ENCODE results near the gene BAIAP2L2.
A peak's percentile ranks its signal among the peaks of the same experiment; 100 is the strongest.

BAIAP2L2 gene

DNA sequence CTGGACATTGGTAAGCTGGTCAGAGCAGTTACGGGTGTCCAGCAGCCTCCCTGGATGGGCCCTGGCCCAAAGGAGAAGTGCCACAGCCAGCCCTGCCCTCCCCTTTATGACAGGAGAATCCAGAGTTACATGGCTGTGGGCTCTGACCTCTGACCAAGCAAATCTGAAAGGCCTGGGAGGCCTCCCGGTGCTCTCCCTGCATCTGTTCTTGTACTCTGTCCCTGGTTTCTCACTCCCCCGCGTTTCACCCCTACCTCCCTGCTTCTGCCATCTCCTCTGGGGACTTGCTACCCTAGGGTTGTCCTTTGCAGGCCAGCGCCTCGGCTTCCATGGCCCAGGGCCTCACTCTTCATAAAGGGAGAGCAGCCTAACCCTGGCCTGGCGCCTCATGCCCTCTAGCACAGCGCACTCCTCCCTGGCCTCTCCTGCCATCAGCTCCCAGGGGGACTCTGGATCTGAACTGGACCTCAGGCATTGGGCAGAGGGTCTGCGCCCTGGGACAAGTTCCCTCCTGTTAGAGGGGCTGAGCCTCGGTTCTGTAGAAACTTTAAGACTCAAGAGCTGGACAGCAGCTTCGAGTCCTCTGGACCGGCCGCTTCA lies 42.6 kb downstream of the BAIAP2L2 start:
- DNase-seq (ENCODE audit: low spot score), result no peak

DNA sequence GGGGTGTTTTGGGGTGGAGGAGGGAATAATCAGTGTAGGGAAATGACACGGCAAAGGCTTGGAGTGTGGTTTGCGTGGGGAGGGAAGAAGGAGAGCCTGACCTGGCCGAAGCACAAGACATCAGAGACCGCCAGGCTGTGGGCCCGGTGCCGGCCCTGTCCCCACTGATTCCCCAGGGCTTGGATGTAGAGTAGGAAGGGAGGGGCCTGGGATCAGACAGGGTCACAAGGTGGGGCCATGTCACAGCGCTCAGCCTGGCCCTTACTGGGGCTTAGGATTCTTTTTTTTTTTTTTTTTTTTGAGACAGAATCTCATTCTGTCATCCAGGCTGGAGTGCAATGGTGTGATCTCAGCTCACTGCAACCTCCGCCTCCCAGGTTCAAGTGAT lies 43.5 kb downstream of the BAIAP2L2 start:
- no peak for DNase-seq (ENCODE audit: low spot score)

DNA sequence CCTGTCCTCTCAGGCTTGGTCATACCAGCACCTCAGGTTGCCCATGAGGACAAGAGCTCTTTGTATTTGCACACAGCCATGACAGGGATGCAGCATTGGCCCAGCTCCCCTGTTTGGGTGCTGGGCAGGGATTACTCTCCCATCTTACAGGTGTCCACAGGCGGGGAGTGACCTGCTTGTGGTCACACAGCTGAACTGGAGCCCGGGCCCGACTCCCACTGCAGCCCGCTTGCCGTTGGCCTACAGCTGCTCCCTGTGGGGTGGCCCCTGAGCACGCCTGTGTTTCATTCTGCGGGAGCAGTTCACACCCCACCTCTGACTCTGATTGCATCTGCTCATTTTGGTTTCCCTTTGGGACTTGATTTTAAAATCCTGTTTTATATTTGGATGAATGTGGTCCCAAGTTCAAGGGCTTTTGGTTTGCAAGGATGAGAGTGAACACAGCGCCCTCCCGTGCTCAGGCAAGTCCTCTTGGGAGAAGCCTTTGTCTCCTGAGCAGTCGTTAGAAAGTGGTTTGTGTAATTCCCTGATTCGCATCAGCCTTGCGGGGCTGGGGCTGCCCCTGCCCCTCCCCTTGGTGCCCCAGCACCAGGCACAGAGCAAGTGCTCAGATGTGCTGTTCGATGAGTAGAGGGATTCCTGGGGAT lies 44.0 kb downstream of the BAIAP2L2 start:
- no peak for DNase-seq (ENCODE audit: low spot score)

DNA sequence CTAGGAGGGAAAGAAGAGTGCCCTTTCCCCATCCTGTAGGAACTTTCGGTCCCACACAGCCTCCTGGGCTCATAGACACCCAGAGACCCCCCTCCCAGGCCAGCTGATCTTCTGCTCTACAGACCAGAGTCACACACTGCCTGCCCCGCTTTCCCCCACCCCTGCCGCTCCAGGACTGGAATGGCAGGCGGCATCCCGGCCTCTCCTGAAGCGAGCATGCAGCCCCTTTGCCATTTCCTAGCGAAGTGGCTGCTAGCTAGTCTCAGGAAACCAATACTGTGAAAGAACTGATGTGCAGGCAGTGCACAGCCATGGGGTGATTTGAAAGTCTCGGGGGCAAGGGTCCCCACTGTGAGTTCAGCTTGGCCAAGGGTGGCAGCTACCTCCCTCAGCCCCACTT lies 44.9 kb downstream of the BAIAP2L2 start:
- DNase-seq (ENCODE audit: low spot score), result no peak

DNA sequence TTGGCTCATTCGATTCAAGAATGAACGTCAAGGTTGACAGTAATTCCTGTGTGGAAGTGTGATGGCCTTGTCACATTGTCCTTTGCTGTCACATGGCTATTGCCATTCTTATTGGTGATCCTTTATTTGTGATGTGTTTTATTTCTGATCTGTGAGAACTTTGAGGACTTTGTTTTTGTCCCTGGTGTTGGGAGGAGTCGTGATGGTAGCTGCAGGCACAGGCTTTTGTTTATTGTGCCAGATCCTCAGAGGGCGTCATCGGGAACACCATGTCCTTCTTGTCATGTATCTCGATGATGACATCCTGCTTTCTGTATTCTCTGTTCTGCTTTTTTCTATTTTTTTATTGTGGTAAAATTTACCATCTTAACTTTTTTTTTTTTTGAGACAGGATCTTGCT lies 47.7 kb downstream of the BAIAP2L2 start:
- DNase-seq (ENCODE audit: low spot score), result no peak

DNA sequence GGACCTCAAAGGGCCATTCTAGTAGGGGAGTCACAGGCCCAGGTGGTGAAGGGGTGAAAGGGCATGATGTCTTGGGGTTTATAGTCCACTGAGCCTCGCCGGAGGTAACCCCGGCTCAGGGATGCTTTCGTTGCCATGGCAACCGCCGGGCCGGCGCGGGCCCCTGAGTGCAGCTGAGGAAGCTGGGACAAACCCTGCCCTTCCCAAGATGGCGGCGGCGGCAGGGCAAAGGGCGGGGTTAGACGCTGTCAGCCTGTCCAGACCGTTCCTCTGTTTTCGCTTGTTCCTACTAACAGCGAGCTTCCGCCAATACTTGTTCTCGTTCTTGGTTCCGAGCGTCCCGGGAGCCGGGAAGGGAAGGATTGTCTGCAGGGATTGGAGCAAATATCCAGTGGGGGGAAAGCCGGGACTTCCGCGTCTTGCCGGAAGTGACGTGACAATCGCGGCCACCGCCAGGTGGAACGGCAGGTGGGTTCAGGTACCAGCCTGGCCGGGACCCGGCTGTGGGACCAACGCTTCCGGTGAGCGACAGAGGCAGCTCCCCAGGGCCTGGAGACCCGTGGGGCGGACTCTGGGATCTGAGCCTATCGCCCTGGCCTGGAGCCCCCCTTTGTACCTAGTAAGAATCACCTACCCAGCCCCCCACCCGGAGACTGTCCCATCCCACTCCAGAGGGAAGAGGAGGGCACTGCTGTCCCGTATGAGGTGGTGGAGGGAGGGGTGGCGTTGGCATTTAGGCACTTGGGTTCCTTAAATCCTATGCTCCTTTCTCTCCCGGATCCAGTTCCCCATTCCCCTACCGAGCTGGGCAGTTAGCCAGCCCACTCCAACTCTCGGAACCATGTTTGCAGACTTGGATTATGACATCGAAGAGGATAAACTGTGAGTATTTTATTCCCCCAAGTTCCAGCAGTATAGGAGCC lies 53.3 kb downstream of the BAIAP2L2 start, which contains the start of gene PICK1:
TSS of gene PICK1 (plus strand) at position 436 of the 923 bp plus-strand sequence. CDS start at position 842, 406 bp downstream.
- peak; percentile 95 for DNase-seq (ENCODE audit: low spot score)

DNA sequence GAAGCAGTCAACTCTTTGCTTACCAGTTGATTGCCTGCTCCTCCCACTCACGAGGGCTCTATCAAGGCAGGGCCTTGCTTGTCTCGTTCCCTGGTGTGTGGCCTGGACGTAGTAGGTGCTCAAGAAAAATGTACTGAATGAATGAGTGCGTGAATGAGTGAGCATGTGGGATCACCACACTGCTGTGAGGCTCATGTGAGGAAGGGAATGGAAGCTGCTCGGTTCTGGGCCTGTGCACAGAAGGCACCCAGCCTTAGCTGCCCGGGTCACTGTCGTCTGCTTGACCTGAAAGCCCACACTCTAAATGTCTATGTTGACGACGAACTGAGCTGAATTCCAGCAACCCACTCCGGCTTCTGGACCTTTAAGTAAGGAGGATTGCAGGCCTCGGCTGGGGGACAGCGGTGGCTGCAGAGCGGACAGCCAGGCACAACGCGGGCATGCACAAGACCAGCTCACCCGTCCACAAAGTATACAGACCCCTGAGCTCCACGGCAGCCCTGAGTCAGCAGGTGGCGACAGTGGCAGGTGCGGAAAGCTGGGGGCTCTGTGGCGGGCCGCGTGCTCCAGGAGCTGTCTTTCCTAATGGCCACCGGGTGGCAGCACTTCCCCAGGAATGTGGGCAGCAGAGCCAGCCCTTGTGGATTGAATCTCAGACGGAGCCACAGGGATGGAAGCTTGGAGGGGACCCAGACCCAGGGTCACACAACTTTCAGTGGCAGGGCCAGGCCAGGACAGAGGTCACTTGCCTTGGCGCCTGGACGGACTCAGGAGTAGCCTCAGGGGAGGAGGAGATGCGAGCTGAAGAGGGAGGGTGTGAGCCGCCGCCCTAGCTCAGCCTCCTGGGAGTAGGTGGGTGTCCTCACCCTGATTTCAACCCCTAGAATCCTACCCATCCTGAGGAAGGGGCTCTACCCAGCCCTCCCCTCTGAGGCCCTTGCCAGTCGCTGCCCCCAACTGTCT lies 58.3 kb downstream of the BAIAP2L2 start:
- DNase-seq (ENCODE audit: low spot score), result peak; percentile 86

DNA sequence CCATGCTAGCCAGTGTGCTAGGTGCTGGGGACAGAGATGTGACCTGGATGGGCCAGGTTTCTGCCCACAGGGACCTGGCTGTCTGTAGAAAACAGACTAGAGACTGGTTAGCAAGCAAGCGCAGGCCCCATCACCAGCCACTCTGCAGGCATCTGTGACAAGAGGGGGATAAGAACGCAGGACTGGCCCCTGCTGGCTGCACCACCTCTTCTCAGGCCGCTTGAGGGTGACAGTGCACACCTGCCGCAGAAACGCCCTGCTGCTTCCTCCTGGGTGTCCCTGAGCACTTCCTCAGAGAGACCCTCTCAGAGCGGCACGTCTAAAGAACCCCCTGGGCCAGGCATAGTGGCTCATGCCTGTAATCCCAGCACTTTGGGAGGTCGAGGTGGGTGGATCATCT lies 59.2 kb downstream of the BAIAP2L2 start:
- no peak for DNase-seq (ENCODE audit: low spot score)

DNA sequence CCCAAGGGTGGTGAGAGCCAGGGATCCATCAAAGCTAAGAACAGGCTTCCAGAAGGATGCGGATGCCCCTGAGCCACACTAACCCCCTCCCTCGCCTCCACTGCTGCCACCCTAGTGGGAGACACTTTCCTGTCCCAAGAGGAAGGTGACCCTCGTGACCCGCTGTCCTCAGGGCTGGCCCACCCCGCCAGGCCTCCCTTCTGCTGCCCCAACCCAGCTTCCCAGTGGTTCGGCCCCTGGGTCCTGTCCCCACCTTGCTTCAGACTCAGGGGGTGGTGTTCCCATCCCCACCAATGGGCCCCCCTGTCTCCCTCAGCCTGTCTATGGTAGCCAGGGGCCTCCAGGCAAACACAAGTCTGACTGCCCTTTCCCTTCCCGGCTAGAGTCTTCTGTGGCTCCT lies 59.8 kb downstream of the BAIAP2L2 start:
- no peak for DNase-seq (ENCODE audit: low spot score)

DNA sequence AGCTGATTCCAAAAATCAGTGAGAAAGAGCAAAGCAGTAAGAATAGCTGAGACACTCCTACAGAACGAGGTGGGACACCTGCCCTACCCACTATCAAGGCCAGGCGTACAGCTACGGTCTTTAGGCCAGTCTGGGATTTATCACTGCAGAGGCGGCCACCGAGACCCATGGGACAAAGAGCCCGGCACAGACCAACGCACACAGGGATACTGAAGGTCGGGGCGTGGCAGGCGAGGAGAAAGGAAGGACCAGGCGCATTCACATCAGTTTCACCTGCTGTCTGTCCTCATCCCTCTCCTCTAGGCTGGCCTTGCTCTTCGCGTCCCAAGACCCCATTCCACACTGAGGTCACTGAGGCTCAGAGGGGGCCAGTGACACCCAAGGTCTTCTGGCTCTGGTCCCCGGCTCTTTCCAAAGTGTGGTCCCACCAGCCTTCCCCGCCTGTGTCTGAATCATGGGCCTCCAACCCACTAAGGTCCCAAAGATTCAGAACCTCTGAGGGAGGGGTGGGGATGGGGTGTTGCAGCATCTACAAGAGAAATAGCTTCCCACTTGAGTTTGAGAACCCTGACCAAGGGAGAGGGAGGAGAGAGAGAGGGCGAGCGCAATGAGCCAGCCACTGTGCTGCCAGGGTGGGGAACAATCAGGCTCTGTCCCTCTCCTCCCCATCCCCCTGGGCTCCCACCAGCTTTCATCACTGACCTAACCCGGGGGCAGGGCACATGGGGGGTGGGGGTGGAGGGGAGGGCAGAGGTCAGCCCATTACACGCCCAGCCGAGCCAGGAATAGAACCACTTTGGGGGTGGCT lies 60.5 kb downstream of the BAIAP2L2 start:
- DNase-seq (ENCODE audit: low spot score), result no peak

DNA sequence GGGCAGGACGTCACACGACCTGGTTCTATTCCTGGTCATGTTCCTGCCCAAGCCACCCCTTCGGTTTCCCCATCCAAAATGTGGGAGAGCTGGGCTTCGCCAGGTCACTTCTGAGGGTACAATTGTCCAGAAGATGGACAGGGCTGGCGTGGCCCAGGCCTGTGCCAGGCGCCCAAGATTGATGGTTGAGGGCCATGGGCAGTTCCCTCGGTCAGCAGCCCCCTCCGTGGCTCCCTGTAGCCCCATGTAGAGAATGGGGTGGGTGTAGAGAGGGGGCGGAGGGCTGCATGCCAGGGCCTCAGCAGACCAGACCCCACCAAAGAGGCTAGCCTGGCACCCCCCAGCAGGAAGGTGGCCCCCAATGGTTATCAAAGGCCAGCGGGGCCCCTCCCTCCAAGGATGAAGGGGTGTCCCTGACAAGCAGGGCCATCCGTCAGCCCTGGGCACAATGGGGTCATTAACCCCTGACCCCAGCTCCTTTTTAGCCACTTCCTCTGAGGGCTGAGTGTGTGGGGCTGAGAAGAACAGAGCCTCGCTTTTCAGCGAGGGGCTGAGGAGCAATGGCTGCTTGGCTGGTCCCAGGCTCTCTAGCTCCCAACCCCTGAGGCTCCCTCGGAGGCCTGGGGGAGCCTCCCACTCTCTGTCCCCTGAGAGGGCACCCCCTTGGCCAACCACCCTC lies 64.3 kb downstream of the BAIAP2L2 start:
- no peak for DNase-seq (ENCODE audit: low spot score)

DNA sequence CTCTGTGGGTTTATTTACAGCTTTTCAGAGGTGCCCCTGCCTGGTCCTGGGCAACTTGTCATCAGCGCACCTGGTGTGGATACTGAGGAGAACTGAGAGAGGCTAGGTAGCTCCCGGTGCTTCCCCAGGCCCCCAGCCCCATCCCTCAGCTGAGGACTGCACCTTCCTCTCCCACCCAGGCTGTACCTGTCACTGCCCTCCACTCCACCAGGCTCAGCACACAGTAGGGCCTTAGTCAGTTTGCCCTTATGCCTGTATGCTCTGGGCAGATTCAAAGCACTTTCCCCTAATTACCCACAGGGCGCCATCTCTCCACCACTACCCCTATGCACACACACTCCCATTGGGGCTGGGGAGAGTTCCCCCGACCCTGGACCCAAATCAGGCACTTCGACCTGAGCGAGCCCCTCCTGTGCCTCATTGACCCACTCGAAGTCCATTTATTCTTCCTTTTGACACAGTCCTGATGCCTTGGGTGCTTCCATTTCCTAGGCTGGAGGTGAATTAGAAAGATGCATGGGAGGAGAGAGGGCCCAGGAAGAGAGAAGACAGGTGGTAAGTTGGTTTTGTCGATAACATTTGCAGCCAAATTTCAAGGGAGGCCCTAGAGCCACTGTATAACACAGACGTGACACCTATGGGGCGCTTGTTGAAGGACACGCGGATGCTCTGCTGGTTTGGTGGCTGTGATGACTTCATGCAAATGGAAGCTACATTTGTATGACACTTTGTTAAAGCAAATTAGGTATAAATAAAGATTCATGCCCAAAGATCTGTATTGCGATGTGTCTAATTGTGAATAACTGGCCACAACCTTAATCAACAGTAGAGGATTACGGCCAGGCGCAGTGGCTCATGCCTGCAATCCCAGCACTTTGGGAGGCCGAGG lies 67.1 kb downstream of the BAIAP2L2 start:
- DNase-seq (ENCODE audit: low spot score), result no peak

DNA sequence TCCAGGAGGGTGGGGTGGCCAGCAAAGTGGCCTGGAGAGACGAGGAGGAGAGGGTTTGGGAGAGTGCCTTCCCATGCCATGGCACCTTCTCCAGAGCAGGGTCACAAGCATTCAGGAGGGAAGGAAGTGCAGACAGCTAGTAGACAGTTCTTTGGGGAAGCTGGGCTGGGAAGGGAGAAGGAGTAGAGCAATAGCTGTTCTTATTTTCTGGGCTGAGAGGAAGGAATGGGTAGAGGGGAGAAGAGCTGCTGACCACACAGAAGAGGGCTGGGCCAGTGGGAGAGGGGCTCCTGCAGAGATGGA lies 68.0 kb downstream of the BAIAP2L2 start:
- no peak for DNase-seq (ENCODE audit: low spot score)

DNA sequence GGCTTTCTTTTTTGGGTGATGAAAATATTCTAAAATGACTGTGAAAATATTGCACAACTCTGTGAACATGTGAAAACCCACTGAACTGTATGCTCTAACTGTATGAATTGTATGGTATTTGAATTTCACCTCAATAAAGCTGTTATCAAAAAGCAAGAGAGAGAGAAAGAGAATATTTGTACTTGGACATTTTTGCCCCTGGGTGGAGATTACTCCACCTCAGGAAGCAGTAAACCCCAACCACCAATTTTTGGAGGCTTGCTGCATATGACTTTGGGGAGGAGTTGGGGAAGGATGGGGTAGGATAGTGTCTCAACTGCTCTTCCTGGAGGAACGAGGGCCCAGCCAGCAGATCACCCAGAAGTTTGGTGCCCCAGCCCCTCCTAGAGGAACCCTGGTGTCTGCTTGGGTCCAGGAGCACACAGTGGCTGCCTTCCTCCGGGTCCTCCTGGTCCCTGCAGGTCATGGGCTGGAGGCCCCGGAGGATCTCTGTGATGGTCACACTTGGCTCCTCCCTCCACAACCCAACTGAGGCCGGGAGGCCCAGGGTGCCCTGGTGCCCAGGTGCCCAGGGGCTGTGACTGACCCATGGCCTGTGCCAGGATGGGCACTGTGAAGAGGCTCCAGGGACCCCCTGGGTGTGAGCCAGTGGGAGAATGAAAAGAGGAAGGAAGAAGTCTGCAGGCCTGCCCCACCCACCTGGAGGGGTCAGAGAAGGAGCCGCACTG lies 68.6 kb downstream of the BAIAP2L2 start:
- DNase-seq (ENCODE audit: low spot score), result no peak

DNA sequence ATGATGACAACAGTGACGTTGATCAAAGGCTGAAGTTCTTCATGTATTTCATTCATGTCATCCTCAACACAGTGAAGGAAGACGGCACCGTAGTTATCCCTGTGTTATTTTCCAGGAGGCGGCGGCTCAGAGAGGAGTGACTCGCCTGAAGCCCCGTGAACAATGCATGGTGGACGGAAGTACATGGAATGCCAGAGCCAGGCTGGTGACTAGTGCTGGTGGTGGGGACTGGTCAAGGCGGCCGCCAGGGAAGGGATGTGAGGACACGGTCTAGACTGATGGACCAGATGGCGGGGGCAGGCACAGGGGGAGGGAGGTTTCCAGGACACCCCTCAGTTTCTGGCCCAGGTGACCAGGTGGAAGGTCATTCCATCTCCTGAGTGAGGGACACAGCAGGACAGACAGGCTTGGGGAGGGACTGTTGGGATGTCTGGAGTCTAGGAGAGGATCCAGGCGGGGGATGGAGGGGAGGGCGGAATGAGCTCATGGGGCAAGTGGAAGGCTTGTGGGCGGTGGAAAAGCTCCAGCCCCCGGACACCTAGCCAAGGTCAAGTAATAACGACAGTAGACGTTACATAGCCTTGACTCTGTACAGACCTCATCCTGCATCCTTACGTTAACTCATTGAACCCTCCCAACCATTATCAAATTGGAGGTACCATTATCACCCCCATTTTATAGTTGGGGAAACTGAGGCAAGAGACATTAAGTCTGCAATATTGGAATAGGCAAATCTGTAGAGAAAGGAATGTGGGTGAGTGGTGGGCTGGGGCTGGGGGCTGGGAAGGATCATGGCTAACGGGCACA lies 69.3 kb downstream of the BAIAP2L2 start:
- no peak for DNase-seq (ENCODE audit: low spot score)

DNA sequence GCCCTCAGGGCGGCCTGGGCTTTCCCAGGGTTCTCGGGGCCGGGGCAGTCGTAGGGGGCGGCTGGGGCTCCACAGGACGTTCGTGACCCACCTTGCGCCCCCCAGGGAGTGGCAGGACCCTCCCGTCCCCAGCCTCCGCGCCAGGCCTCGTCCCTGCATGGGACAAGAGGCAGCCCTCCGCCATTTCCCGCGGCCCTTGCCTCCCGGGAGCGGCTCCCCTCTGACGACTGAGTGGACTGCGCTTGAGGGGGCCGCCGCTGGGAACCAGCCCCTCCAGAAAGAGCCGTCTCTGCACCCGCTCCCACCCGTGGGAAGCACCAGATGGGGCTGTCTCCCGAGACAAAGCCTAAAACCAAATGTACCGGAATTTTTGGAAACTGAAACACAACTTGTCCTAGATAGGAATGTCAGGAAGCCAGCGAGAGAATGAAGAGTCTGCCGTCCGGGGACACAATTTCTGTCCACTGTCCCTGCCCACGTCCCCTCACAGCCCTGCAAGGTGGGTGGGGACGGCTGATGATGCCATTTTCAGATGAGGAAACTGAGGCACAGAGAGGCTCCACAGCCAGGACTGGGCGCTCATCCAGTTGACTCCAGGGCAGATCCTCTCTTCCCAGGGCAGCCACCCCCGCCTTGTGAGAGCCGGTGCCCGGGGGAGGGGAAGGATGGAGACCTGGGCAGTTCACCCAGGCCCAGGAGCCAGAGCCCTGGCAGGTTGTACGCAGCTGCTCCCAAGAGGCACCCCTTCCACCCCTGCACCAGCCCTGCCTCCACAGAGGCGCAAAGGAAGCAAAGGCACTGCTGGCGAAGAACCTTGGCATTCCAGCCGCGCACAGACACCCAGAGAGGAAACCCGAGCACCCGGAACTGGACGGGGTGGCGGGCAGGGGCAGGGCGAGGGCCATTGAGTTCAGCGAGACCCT lies 71.3 kb downstream of the BAIAP2L2 start:
- no peak for DNase-seq (ENCODE audit: low spot score)

DNA sequence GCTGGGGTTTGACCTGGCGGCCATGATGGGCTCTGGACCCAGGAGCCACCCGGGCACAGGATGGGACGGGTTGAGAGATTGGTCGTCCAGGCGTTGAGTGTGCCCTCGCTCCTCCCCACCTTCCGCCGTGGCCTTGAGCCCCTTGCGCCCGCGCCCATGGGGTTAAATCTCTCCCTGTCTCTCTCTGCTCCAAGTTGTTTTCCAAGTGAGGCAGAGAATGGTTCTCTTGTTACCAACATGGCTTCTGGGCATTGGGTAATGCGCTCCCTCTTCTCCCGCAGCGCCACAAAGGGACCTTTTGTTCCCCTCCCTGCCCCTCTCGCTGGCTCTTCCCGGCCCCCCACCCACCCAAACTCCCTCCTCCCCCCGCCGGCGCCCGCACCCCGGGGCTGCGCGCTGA lies 72.1 kb downstream of the BAIAP2L2 start:
- DNase-seq (ENCODE audit: low spot score), result no peak
